ENCODE measurements around the gene IFNA10.

- no peak for TF ChIP-seq CTCF (IDR thresholded peaks at IDR 0.05; ENCODE audit: low read length)
- no peak for TF ChIP-seq EZH2 (IDR thresholded peaks at IDR 0.05; ENCODE audit: borderline replicate concordance, low read length)
These were observed 32.3 kb downstream of the IFNA10 start for GRCh38 chr9:21174671-21175070.
